H54 (cell line): ENCODE data around the gene ATF6B.

ENCODE experiments used
- DNase-seq: peaks from one replicate; pipeline ENCODE4 v3.0.0; 2011; ENCODE audit warnings: low spot score, mixed read lengths; ENCODE audit not compliant: insufficient read length
- FAIRE-seq: peaks from 3 replicates; lab custom pipeline; 2011; peaks lifted over from hg19 to GRCh38; lab: Jason Lieb, UNC
- POLR2A ChIP-seq: IDR thresholded peaks from 2 replicates; pipeline ENCODE4 v1.6.1; 2011; ENCODE audit warnings: low read depth, mild to moderate bottlenecking, low read length

Gene ATF6B

DNA sequence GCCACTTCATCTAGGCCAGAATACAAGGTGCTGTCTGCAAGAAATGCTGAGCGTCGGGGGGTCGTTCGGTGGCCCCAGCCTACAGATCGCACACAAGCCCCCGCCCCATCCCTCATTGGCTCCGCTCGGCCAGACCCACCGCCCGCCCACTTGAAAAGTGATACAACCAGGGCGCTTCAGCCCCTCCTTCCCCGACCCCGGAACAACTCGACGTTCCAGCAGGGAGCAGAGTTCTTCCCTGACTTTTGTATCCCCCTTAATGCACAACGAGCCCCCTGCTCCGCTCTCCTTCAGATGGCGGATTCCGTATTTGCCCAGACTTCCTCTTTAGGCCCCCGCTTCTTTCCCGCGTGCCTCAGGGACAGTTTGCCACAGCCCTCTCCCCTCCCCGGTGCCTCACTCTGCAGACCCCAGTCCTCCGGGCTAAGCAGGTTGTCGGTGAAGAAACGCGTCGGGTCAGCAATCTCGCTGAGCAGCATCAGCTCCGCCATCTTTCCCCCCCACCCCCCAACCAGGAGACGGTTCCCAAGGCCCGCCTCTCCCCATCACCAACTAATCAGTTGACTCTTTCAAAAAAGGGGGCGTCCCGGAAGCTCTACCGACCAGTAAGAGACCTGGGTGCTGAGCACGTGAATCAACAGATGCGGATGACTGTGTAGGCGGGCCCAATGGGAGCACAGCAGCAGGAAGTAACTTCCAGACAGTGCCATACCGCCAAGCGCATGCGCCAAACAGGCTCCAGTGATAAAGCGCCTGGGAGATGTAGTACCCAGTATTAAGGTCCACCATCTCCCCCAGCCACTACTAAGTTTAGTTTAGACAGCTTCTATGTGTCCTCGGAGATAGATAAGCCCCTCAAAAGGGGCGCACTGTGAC lies at the start of gene ATF6B:
TSS of gene ATF6B (minus strand) at position 530 of the 876 bp plus-strand sequence. CDS start at position 491, 39 bp downstream.
- peak; percentile 97 for DNase-seq
- peak; percentile 38 for FAIRE-seq
- peak; percentile 53 for TF ChIP-seq POLR2A

DNA sequence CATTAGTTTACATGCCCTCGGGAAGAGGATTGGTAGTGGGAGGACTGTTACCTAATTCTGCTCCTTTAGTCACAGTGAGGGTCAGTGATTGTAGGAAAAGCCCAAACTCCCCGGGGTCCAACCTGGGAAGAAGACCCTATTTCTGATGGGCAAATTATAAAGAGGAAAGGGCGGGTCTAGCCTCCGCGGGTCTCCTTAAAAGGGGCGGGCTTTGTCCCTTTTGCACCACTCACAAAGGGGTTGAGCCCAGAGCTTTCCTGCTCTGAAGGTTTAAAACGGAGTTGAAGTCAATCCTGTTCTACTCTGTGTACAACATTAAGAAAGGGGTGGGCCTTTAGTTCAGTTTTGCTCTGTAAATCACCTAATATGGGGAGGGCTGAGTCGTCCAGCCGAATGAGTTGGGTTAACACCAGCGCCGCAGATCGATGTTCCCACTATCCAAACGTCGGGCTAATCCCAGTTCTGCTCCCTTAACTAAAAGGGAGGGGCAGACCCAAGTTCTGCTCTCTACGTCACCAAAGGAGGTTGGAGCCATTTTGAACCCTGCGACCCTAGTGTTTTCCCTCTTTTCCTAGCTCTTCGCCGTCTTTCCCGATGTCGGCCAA lies 49.2 kb upstream of the ATF6B start:
- no peak for TF ChIP-seq POLR2A
- FAIRE-seq (no peak), DNase-seq (no peak)

DNA sequence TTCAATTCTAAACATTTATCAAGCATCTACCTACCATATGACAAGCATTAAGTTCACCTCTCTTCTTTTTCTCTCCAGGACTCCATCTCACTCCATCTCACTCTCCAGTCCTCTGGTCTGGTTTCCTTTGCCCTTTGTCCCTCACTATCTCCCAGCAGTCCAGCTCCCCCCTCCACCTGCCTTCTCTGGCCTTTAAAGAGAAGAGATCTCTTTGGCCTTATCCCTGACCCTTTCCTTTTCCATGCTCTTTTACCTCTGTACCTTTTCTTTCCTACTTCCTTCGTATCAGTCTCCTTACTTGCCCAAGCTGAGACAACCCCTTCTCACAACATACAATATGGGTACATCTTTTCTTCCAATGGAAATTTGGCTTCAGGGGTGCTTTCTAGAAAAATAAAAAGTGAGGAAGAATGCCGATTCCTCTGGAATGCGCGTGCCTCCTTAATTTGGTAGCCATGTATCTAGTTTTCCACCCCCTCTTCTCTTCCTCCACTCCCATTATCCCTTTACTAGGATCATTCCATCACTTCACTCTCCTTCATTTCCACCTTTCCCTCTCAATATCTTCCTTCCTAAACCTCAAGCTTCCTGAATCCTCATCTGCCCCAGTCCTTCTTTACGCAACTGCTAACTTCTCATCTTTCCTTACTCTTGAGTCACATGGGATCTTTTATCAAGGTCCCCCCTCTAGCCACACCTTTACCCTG lies 48.6 kb upstream of the ATF6B start:
- DNase-seq (no peak), FAIRE-seq (no peak)
- no peak for TF ChIP-seq POLR2A

- DNase-seq (peak; percentile 97), FAIRE-seq (no peak)
- TF ChIP-seq POLR2A: peak; percentile 57; the same call in 1 of the 2 replicates
Measured at GRCh38 chr6:32175711-32176475, 47.8 kb upstream of the ATF6B start, which contains the start of gene AGPAT1. Gene AGPAT1, minus strand, starts transcription at chr6:32176084. Its CDS starts 4,588 bp downstream, at chr6:32171496.

- no peak for TF ChIP-seq POLR2A
- DNase-seq: no peak
- no peak for FAIRE-seq
Measured at GRCh38 chr6:32175322-32175710, 47.3 kb upstream of the ATF6B start.

DNA sequence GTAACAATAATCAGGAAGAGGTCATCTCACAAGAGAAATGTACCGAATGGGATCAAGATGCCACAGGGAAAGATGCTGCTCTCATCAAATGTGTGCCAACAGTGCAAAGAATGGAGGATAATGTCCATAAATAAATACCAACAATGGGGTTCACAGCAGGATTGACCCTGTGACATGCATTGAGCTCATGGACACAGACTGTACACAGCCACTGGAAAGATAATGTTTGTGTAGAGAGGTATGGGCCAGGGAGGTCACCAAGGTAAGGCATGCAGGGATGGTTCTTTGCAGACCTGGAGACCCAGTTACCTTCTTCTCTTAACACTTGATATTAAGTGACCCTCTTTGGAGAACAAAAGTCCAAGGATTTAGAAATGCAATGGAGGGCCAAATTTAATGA lies 46.4 kb upstream of the ATF6B start:
- DNase-seq: no peak
- no peak for TF ChIP-seq POLR2A
- FAIRE-seq: no peak

GRCh38 chr6:32173051-32173727 lies 45.1 kb upstream of the ATF6B start:
- no peak for DNase-seq

GRCh38 chr6:32171234-32171633 lies 43.2 kb upstream of the ATF6B start:
- DNase-seq: no peak
- no peak for TF ChIP-seq POLR2A
- FAIRE-seq: no peak

More at GRCh38 chr6:32173051-32173727, 45.1 kb upstream of the ATF6B start:
- no peak for TF ChIP-seq POLR2A
- FAIRE-seq: no peak

DNA sequence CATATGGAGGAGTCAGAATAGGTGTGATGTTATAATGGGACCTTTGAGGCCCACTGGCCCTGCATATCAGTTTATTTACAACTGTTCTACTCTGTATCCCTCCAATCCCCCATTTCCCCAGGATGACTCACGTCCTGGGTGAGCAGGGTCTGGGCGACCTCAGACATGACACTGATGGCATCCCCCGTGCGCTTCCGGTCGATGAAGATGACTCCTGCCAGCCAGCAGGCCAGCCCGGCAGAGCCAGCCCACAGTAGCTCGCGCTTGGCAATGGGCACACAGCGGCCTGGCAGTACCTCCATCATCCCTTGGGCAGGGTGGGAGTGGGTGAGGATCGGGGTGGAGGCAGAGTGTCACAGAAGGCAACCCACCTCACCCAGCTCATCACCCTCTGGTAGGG lies 42.2 kb upstream of the ATF6B start:
- DNase-seq (no peak), FAIRE-seq (no peak)
- TF ChIP-seq POLR2A: no peak

GRCh38 chr6:32168807-32169591 lies 41.0 kb upstream of the ATF6B start:
- TF ChIP-seq POLR2A: no peak
- DNase-seq: no peak
- no peak for FAIRE-seq

- FAIRE-seq: no peak
- DNase-seq: no peak
- TF ChIP-seq POLR2A: no peak
Measured at GRCh38 chr6:32168350-32168749, 40.3 kb upstream of the ATF6B start.

GRCh38 chr6:32167761-32168262 lies 39.8 kb upstream of the ATF6B start:
- TF ChIP-seq POLR2A: no peak
- FAIRE-seq (no peak), DNase-seq (no peak)
